CD4-positive, CD25-positive, alpha-beta regulatory T cell (primary cell): Measurements from ENCODE around the gene UBE3D. TPM values are rescaled to one million over a fixed set of nuclear protein-coding genes. Genes with fewer than 3 reads are reported as not detected.
A peak's percentile ranks its signal among the peaks of the same experiment; 100 is the strongest.

Experiments
- ATAC-seq, 2 donors: fragments of 150-1000 bp; cut with Tn5 transposase; one replicate each; pipeline ENCODE4 v1.10.0; 2021; ENCODE audit warnings: low read depth in 2 of 2, moderate number of reproducible peaks in 2 of 2, moderate library complexity in 1 of 2
- DNase-seq, 3 donors: peaks; one replicate each; pipeline versions ENCODE4 v3.0.0 to v3.0.0-alpha.2; 2012 to 2022; ENCODE audit warnings: mixed read lengths in 1 of 3
- H3K27ac ChIP-seq: one replicate; pipeline ENCODE4 v1.7.0; 2013; ENCODE audit warnings: mild to moderate bottlenecking, low read length; ENCODE audit not compliant: insufficient read depth, poor library complexity, severe bottlenecking
- H3K27me3 ChIP-seq: one replicate; pipeline ENCODE4 v1.7.0; 2013; ENCODE audit warnings: low read length; ENCODE audit not compliant: control insufficient read depth, insufficient read depth
- H3K36me3 ChIP-seq: one replicate; pipeline ENCODE4 v1.7.0; 2013; ENCODE audit warnings: mild to moderate bottlenecking, low read length, moderate library complexity; ENCODE audit not compliant: control insufficient read depth, insufficient read depth
- H3K4me1 ChIP-seq: 2 replicates; pipeline ENCODE4 v1.7.0; 2013; ENCODE audit warnings: mild to moderate bottlenecking, low read length; ENCODE audit not compliant: insufficient read depth, control insufficient read depth, poor library complexity, severe bottlenecking
- H3K4me3 ChIP-seq: one replicate; pipeline ENCODE4 v1.7.0; 2013; ENCODE audit warnings: low read depth, mild to moderate bottlenecking, low read length, moderate library complexity
- H3K9me3 ChIP-seq, 2 experiments: 1 replicate in 1 of 2; 2 replicates in 1 of 2; pipeline ENCODE4 v1.7.0; 2013; ENCODE audit warnings: low read length in 2 of 2, mild to moderate bottlenecking in 1 of 2, moderate library complexity in 1 of 2; ENCODE audit not compliant: control insufficient read depth in 2 of 2
- H3K27ac Mint-ChIP-seq, 3 donors: one replicate each; pipeline ENCODE4 v1.8.0; 2020 to 2022; ENCODE audit warnings: mild to moderate bottlenecking in 3 of 3, mixed read lengths in 3 of 3, moderate library complexity in 2 of 3
- H3K27me3 Mint-ChIP-seq: one replicate; pipeline ENCODE4 v1.8.0; 2022; ENCODE audit warnings: mild to moderate bottlenecking, mixed read lengths
- H3K36me3 Mint-ChIP-seq: one replicate; pipeline ENCODE4 v1.8.0; 2020; ENCODE audit warnings: mixed read lengths
- H3K4me1 Mint-ChIP-seq, 4 donors: one replicate each; pipeline ENCODE4 v1.8.0; 2020 to 2022; ENCODE audit warnings: mixed read lengths in 4 of 4, mild to moderate bottlenecking in 1 of 4
- H3K4me3 Mint-ChIP-seq, 4 donors: one replicate each; pipeline ENCODE4 v1.8.0; 2020 to 2022; ENCODE audit warnings: mild to moderate bottlenecking in 4 of 4, mixed read lengths in 4 of 4, moderate library complexity in 3 of 4
- H3K9me3 Mint-ChIP-seq, 7 donors: one replicate each; pipeline ENCODE4 v1.8.0; 2020 to 2022; ENCODE audit warnings: mixed read lengths in 7 of 7, mild to moderate bottlenecking in 3 of 7, moderate library complexity in 2 of 7
- polyA plus RNA-seq, 4 donors: library from polyadenylated mRNA; unstranded; fragments of 300-500 nt; fragmentation: Illumina TruSeq; gene quantifications; one replicate each; pipeline ENCODE4 v1.2.3, GENCODE V29; 2021
- total RNA-seq: library from RNA; stranded (reverse); gene quantifications from one replicate; pipeline ENCODE4 v1.2.3, GENCODE V29; 2022

Gene UBE3D
- total and polyA plus RNA-seq, 5 donors from 2014 or later = 3.8 to 7.8 (median 5.5) TPM

GRCh38 chr6:83051377-83052172 is 14.1 kb downstream of the UBE3D start:
- peaks cover 22% of the 10 kb centered on the region for H3K36me3 Mint-ChIP-seq
- H3K9me3 Mint-ChIP-seq = no peaks in the 10 kb centered on the region
- no peaks in the 10 kb centered on the region for H3K9me3 ChIP-seq
- ATAC-seq (no peak), DNase-seq (no peak)
- H3K4me3 ChIP-seq = no peak overlapping the region
- H3K27ac Mint-ChIP-seq = no peak overlapping the region
- no peak overlapping the region for H3K4me3 Mint-ChIP-seq
- no peaks in the 10 kb centered on the region for H3K27me3 ChIP-seq
- H3K27me3 Mint-ChIP-seq = no peaks in the 10 kb centered on the region
- H3K4me1 Mint-ChIP-seq = peaks cover 0 to 4% (median 2%) of the 10 kb centered on the region in 4 donors
- no peak overlapping the region for H3K27ac ChIP-seq
- no peaks in the 10 kb centered on the region for H3K4me1 ChIP-seq
- H3K36me3 ChIP-seq = peaks cover 6% of the 10 kb centered on the region

- no peaks in the 10 kb centered on the region for H3K9me3 Mint-ChIP-seq
- Histone ChIP-seq H3K27ac (no peak overlapping the region), H3K4me1 (no peaks in the 10 kb centered on the region), H3K27me3 (no peaks in the 10 kb centered on the region), H3K4me3 (no peak overlapping the region), H3K9me3 (no peaks in the 10 kb centered on the region), H3K36me3 (no peaks in the 10 kb centered on the region)
- no peaks in the 10 kb centered on the region for H3K27me3 Mint-ChIP-seq
- H3K4me1 Mint-ChIP-seq = peaks cover 0 to 4% (median 0%) of the 10 kb centered on the region in 4 donors
- H3K27ac Mint-ChIP-seq = no peak overlapping the region
- DNase-seq (no peak), ATAC-seq (no peak)
- no peak overlapping the region for H3K4me3 Mint-ChIP-seq
- H3K36me3 Mint-ChIP-seq = peaks cover 18% of the 10 kb centered on the region
These were observed 18.4 kb downstream of the UBE3D start for GRCh38 chr6:83047065-83047754.

- Histone ChIP-seq H3K27me3 (no peaks in the 10 kb centered on the region), H3K27ac (no peak overlapping the region), H3K4me1 (no peaks in the 10 kb centered on the region), H3K36me3 (no peaks in the 10 kb centered on the region), H3K4me3 (no peak overlapping the region), H3K9me3 (no peaks in the 10 kb centered on the region)
- Mint-ChIP-seq H3K9me3 (no peaks in the 10 kb centered on the region), H3K36me3 (peaks cover 17% of the 10 kb centered on the region), H3K27ac (no peak overlapping the region), H3K27me3 (no peaks in the 10 kb centered on the region), H3K4me1 (no peaks in the 10 kb centered on the region), H3K4me3 (no peak overlapping the region)
- ATAC-seq (no peak), DNase-seq (no peak)
These were observed 21.4 kb downstream of the UBE3D start for GRCh38 chr6:83044091-83044768.

- peak overlapping the region in 1 of 3 donors; percentile 52 for H3K27ac Mint-ChIP-seq
These were observed 23.1 kb downstream of the UBE3D start for GRCh38 chr6:83042467-83043053.

GRCh38 chr6:83038246-83038645 is 27.4 kb downstream of the UBE3D start:
- H3K4me1 ChIP-seq = no peaks in the 10 kb centered on the region
- H3K4me3 Mint-ChIP-seq = no peak overlapping the region

More at GRCh38 chr6:83042467-83043053, 23.1 kb downstream of the UBE3D start:
- DNase-seq = no peak
- H3K4me1 ChIP-seq = no peaks in the 10 kb centered on the region
- no peaks in the 10 kb centered on the region for H3K36me3 ChIP-seq
- Mint-ChIP-seq H3K9me3 (no peaks in the 10 kb centered on the region), H3K4me3 (no peak overlapping the region), H3K36me3 (peaks cover 17% of the 10 kb centered on the region), H3K27me3 (no peaks in the 10 kb centered on the region), H3K4me1 (no peaks in the 10 kb centered on the region)
- H3K9me3 ChIP-seq = no peaks in the 10 kb centered on the region
- no peaks in the 10 kb centered on the region for H3K27me3 ChIP-seq
- no peak for ATAC-seq
- H3K4me3 ChIP-seq = no peak overlapping the region
- no peak overlapping the region for H3K27ac ChIP-seq

GRCh38 chr6:83031689-83032088 is 34.0 kb downstream of the UBE3D start:
- Mint-ChIP-seq H3K4me1 (peaks cover 0 to 2% (median 0%) of the 10 kb centered on the region in 4 donors), H3K36me3 (peaks cover 56% of the 10 kb centered on the region), H3K4me3 (no peak overlapping the region), H3K27me3 (no peaks in the 10 kb centered on the region), H3K9me3 (peaks cover 0 to 17% (median 11%) of the 10 kb centered on the region in 7 donors), H3K27ac (no peak overlapping the region)
- H3K9me3 ChIP-seq = peaks cover 3 to 14% of the 10 kb centered on the region in 2 experiments
- no peaks in the 10 kb centered on the region for H3K27me3 ChIP-seq
- DNase-seq (no peak), ATAC-seq (no peak)
- no peak overlapping the region for H3K27ac ChIP-seq
- no peaks in the 10 kb centered on the region for H3K36me3 ChIP-seq
- H3K4me1 ChIP-seq = no peaks in the 10 kb centered on the region
- H3K4me3 ChIP-seq = no peak overlapping the region

More at GRCh38 chr6:83038246-83038645, 27.4 kb downstream of the UBE3D start:
- no peaks in the 10 kb centered on the region for H3K9me3 ChIP-seq
- no peaks in the 10 kb centered on the region for H3K27me3 ChIP-seq
- no peak overlapping the region for H3K27ac ChIP-seq
- Mint-ChIP-seq H3K27ac (no peak overlapping the region), H3K27me3 (no peaks in the 10 kb centered on the region), H3K9me3 (peaks cover 0 to 13% (median 2%) of the 10 kb centered on the region in 7 donors), H3K4me1 (no peaks in the 10 kb centered on the region), H3K36me3 (peaks cover 38% of the 10 kb centered on the region)
- no peak for DNase-seq
- no peak overlapping the region for H3K4me3 ChIP-seq
- no peak for ATAC-seq
- no peaks in the 10 kb centered on the region for H3K36me3 ChIP-seq

- ATAC-seq = no peak
- H3K4me1 Mint-ChIP-seq = no peaks in the 10 kb centered on the region
- H3K4me1 ChIP-seq = no peaks in the 10 kb centered on the region
- H3K9me3 Mint-ChIP-seq = peaks cover 0 to 3% (median 0%) of the 10 kb centered on the region in 7 donors
- no peak overlapping the region for H3K4me3 ChIP-seq
- peaks cover 54% of the 10 kb centered on the region for H3K36me3 Mint-ChIP-seq
- no peak overlapping the region for H3K4me3 Mint-ChIP-seq
- H3K9me3 ChIP-seq = no peaks in the 10 kb centered on the region
- no peak overlapping the region for H3K27ac ChIP-seq
- H3K27me3 ChIP-seq = no peaks in the 10 kb centered on the region
- H3K36me3 ChIP-seq = peaks cover 15% of the 10 kb centered on the region
- no peaks in the 10 kb centered on the region for H3K27me3 Mint-ChIP-seq
- no peak for DNase-seq
- peak overlapping the region in 1 of 3 donors; percentile 30 for H3K27ac Mint-ChIP-seq
These were observed 45.9 kb downstream of the UBE3D start for GRCh38 chr6:83019741-83020140.
